OCI-LY1 (cell line): ENCODE results near the gene PAK3.

Experiments used
- CTCF ChIP-seq: fragments of 200-600 bp; sonication (generic), shearing (Covaris generic); IDR thresholded peaks from 2 replicates; pipeline ENCODE4 v1.5.1; 2017; ENCODE audit warnings: mild to moderate bottlenecking, antibody characterized with exemption, low read length, moderate library complexity, mixed read lengths
- EZH2 ChIP-seq: fragments of 200-600 bp; sonication (generic), shearing (Covaris generic); IDR thresholded peaks from 2 replicates; pipeline ENCODE4 v1.8.0; 2017; ENCODE audit warnings: borderline replicate concordance, mixed run types, mild to moderate bottlenecking, antibody characterized with exemption, low read length, moderate library complexity, mixed read lengths

- no peak for TF ChIP-seq CTCF
- no peak for TF ChIP-seq EZH2
These were observed 71.3 kb downstream of the PAK3 start for GRCh38 chrX:111167334-111167733.
